HG02973 (cell line): ENCODE data around the gene CYP3A5.
A peak's percentile ranks its signal among the peaks of the same experiment; 100 is the strongest.
"Not testable (repeated sequence)": the region's sequence is repeated elsewhere in the genome, so short reads cannot be mapped to it uniquely, and the experiment has no call there.

ENCODE experiments used
- ATAC-seq: cut with Tn5 transposase; IDR thresholded peaks from one replicate; pipeline ENCODE4 v1.9.1; 2021; ENCODE audit warnings: moderate library complexity; ENCODE audit not compliant: unreplicated experiment

The CYP3A5 gene

DNA sequence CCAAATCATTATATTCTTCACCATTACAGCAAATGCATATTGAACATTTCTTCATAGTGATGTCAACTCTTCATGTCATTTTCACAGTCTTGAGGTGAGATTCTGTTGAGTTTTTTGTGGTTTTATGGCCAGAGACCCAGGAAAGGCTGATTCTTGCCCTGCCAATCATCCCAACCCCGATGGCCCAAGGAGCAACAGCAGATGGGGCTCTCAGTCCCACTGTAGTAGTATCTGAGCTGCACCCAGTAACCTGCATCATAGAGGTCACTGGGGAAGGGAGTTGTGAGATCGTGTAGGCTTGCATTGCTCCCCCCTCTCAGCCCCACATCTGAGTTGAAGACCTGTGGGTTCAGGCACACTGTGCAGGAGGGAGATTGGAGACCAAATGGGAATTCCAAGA, 36.3 kb downstream of the CYP3A5 start:
- ATAC-seq = no peak

- no peak for ATAC-seq
Observed at GRCh38 chr7:99642027-99642426, 37.8 kb downstream of the CYP3A5 start.

DNA sequence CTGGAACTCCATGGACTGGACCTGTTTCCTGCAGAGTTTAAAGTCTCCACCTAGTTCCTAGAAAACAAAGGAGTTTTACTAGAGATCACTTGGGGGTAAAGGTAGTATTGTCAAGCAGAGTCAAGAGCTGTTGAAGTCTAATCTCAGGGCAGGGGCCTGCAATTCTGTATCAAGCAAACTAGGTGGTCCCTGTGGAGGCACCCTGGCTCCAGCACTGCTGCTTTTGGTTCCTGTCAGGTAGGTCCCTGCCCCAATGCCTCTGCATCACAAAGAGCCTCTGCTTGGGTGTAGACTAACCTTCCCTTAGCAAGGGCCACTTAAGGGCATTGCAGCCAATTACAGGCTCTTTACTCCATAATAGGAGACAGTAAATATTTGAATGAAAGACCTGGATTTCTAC, 40.5 kb downstream of the CYP3A5 start:
- no peak for ATAC-seq

- ATAC-seq = no peak
Observed at GRCh38 chr7:99638731-99639130, 41.1 kb downstream of the CYP3A5 start.

DNA sequence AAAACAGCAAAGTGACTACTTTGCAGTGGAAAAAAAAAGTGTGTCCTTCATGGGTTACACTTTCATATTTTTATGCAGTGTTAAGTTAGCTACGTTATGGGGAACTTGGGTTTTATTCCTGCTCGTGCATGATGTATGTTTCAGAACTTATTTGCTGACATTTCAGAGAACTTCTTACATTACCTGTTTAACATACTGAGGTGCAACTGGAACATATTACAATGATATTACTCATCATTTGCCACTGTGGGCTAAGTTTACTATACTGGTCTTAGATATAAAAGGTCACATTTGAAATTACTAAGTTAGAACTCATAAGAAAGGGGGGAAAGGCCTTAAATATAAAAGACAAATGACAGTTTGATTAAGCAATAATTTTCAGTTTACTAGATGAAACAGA, 42.4 kb downstream of the CYP3A5 start:
- not testable (repeated sequence) for ATAC-seq

- ATAC-seq = no peak
Observed at GRCh38 chr7:99631295-99632109, 48.3 kb downstream of the CYP3A5 start.

DNA sequence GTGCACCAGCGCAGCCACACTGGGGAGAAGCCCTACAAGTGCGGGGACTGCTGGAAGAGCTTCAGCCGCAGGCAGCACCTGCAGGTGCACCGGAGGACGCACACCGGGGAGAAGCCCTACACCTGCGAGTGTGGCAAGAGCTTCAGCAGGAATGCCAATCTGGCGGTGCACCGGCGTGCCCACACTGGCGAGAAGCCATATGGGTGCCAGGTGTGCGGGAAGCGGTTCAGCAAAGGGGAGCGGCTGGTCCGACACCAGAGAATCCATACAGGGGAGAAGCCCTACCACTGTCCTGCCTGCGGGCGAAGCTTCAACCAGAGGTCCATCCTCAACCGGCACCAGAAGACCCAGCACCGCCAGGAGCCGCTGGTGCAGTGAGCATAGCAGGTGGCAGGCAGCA, 50.2 kb downstream of the CYP3A5 start:
- ATAC-seq = no peak

DNA sequence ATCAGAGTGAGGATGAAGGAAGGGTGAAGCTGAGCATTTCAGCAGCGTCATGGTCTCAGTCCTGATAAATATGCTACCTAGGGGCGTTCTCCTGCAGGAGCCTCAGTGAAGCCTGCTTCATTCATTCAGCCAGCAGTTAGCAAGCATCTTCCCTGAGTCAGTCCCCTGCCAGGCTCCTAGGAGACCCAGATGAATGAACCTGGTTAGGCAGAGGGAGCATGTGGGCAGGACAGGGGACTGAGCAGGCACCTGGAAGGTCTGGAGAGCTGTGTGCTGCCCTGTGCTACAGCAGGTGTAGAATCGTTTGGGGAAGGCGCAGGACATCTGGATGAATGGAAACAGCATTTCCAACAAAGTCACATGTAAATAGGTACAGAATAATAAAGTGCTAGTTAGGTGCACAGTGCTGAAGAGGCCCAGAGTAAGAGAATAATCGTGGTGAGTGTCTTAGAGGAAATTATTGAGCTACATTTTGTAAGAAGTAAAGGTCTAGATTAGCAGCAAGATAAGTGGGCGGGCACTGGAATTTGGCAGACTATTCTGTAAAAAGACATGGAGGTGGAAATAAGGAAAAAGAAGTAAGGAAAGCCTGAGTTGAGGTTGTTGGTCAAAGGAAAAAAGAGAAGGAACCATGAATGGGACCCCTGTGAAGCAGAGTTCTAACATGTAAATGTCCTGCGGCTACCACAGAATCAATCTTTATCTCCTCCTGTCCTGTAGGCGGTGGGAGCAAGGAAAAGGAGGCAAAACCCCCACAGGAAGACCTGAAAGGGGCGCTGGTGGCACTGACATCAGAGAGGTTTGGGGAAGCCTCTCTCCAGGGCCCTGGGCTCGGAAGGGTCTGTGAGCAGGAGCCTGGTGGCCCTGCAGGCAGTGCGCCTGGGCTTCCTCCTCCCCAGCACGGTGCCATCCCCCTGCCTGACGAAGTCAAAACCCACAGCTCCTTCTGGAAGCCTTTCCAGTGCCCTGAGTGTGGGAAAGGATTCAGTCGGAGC, 51.0 kb downstream of the CYP3A5 start:
- no peak for ATAC-seq

DNA sequence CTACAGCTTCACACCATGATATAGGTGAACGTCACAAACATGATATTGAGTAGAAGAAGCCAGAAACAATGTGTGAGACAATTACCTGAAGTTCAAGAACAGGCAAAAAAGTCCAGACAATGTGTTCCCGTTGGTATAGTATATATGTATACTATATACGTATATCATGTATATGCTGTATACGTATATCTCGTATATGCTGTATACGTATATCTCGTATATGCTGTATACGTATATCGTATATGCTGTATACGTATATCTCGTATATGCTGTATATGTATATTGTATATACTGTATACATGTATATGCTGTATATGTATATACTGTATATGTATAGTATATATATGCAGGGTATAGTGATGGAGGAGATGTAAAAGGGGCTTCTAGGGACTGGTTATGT, 52.3 kb downstream of the CYP3A5 start:
- no peak for ATAC-seq

- ATAC-seq = no peak
Observed at GRCh38 chr7:99626661-99627060, 53.1 kb downstream of the CYP3A5 start.

- no peak for ATAC-seq
Observed at GRCh38 chr7:99625961-99626360, 53.8 kb downstream of the CYP3A5 start.

GRCh38 chr7:99625321-99625720, 54.5 kb downstream of the CYP3A5 start:
- no peak for ATAC-seq

- no peak for ATAC-seq
Observed at GRCh38 chr7:99624484-99624883, 55.3 kb downstream of the CYP3A5 start.

GRCh38 chr7:99623702-99624447, 55.9 kb downstream of the CYP3A5 start:
- ATAC-seq = no peak

DNA sequence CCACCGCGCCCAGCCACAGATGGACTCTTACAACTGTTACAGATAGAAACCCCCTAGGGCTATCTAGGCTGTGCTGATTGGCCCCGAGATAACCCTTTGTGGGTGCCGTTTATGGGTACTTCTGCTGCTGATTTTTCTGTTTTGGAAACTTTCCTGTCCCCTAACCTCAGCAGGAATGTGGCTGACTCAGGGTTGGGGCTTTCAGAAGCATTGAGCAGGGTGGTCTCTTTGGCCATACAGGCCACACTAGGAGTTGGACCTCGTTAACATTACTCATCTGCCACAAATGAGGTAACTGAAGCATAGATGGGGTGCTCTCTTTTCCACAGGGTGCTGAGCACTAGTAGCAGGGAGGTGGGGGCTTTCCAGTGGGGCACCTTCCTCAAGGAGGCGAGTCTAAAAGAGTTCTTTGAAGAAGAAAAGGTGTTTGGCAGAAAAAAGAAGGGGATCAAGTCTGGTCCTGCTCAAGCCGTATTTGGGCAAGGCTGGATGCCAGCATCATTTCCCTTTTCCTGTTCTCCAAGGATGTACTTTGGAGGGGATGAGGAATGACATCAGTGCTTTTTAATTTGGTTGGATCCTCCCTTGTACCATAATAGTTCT, 56.6 kb downstream of the CYP3A5 start:
- no peak for ATAC-seq

- ATAC-seq = no peak
Observed at GRCh38 chr7:99622596-99622995, 57.2 kb downstream of the CYP3A5 start.

- no peak for ATAC-seq
Observed at GRCh38 chr7:99621271-99621670, 58.5 kb downstream of the CYP3A5 start.

GRCh38 chr7:99619571-99620130, 60.1 kb downstream of the CYP3A5 start:
- ATAC-seq = no peak

GRCh38 chr7:99618726-99619125, 61.1 kb downstream of the CYP3A5 start:
- no peak for ATAC-seq

DNA sequence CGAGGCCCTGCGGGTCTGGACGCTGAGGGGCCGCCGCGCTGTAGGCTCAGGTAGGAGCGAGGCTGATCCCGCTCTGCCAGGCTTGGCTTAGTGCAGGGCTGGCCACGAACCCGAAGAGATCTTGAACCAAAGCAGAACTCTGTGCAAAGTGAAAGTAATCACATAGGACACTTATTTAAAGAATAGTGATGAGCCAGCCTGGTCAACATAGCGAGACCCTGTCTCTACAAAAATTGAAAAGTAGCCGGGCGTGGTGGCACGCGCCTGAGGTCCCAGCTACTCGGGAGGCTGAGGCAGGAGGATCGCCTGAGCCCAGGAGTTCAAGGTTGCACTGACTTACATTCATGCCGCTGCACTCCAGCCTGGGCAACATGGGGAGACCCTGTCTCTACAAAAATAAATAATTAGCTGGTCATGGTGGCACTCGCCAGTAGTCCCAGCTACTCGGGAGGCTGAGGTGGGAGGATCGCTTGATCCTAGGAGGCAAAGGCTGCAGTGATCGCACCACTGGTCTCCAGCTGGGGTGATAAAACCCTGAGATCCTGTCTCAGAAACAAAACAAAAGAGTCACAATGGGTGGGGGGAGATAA, 62.5 kb downstream of the CYP3A5 start:
- ATAC-seq = peak; percentile 30
